ENCODE data around the gene PHC3.

DNA sequence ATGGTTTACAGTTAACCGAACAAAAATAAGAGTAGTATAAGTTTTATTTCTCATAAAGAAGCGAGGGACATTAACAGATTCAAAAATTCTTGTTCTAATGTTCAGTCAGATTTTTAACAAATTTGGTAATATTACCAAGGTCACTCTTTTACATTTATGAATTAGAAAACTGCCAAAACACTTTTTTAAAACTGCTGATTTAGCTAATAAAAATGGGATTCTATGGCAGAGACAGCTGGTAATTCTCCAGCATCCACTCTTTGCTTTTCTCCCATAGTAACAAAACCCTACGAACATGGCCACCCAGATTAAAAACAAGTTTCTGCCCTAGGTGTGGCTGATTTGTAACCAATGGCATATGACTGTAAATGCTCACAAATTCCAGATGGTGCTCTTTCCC lies 72.6 kb downstream of the PHC3 start:
- TF ChIP-seq EZH2 (IDR thresholded peaks at IDR 0.05; ENCODE audit: insufficient read depth, poor library complexity, severe bottlenecking) (no peak), EZH2phosphoT487 (IDR thresholded peaks at IDR 0.05; ENCODE audit: insufficient read depth, low read depth) (no peak)

Data from GM23248 (cell line).